ENCODE results near the gene ZBTB20. TPM values are rescaled to one million over a fixed set of nuclear protein-coding genes. Genes with fewer than 3 reads are reported as not detected.

ZBTB20 gene
- total RNA-seq, 1 experiment from 2014 or later: 26.5 TPM

DNA sequence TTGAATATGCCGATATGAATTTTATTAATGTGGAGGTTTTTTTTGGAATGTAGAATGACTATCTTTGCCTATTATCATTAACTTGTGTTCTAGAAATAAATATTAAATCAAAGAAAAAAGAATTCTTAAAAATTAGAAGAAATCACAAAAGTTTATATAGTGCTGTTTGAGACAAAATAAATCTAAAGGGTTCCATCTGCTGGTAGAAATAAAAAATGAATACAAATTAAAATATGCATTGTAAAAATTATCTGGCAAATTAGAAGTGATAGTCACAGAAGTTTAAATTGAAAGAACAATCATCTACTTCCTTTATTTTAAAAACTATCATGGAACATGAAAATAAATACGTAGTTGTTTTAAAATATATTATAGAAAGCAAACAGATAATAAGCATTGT, 22.7 kb upstream of the ZBTB20 start:
- ChIA-PET POLR2A (ENCODE audit: unreplicated experiment) (no interaction called here), CTCF (interaction anchor here (0.5 kb wide), 1 partner anchor 17 kb away, joined by 4 read pairs; no protein-coding TSS in a partner anchor)
- Histone ChIP-seq H3K9me2 (ENCODE audit: insufficient read depth) (no peaks in the 10 kb centered on the region), H4K20me1 (ENCODE audit: insufficient read depth) (no peaks in the 10 kb centered on the region), H3F3A (ENCODE audit: insufficient read depth, low read depth) (no peaks in the 10 kb centered on the region), H3K27ac (no peak overlapping the region), H2AFZ (no peak overlapping the region), H3K4me2 (no peak overlapping the region), H3K4me3 (no peak overlapping the region), H3K27me3 (ENCODE audit: insufficient read depth, low read depth) (no peaks in the 10 kb centered on the region), H3K9me3 (ENCODE audit: insufficient read depth, low read depth) (no peaks in the 10 kb centered on the region; the same call in 1 of the 2 replicates), H3K36me3 (ENCODE audit: low read depth) (no peaks in the 10 kb centered on the region), H3K4me1 (replicated peaks; ENCODE audit: insufficient read depth) (no peaks in the 10 kb centered on the region), H3K79me2 (ENCODE audit: low read depth) (no peaks in the 10 kb centered on the region)
- no TSS peak for BruUV-seq (replicated peaks)
- no peak for TF ChIP-seq EZH2 (IDR thresholded peaks at IDR 0.05; ENCODE audit: low read depth)
- TF ChIP-seq, protein P1, sequence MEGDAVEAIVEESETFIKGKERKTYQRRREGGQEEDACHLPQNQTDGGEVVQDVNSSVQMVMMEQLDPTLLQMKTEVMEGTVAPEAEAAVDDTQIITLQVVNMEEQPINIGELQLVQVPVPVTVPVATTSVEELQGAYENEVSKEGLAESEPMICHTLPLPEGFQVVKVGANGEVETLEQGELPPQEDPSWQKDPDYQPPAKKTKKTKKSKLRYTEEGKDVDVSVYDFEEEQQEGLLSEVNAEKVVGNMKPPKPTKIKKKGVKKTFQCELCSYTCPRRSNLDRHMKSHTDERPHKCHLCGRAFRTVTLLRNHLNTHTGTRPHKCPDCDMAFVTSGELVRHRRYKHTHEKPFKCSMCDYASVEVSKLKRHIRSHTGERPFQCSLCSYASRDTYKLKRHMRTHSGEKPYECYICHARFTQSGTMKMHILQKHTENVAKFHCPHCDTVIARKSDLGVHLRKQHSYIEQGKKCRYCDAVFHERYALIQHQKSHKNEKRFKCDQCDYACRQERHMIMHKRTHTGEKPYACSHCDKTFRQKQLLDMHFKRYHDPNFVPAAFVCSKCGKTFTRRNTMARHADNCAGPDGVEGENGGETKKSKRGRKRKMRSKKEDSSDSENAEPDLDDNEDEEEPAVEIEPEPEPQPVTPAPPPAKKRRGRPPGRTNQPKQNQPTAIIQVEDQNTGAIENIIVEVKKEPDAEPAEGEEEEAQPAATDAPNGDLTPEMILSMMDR (conservative IDR thresholded peaks at IDR 0.05): peak; percentile 57
- intact Hi-C loops (cut with micrococcal nuclease; ENCODE audit: unreplicated experiment): loop anchor here (1.0 to 10.0 kb wide), 4 partner anchors 78 to 1015 kb away; no protein-coding TSS in a partner anchor
- DNase-seq: no peak

DNA sequence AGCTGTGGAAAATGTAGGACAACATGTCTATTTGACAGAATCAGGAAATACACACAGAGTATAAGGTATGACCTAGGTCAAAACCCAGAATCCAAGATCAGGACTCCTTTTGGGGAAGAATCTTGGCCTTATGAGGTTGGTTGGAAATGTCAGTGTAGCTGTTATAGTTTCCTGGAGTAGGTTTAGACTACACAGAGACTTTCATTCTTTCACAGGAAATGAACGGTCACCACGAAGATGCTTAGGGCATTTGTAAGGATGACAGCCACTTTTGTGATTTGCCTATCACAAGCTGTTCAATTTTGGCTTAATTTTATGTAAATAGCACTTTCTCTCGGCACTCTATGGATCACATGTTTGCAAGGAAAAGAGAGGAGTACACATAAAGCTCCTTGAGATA, 18.6 kb upstream of the ZBTB20 start:
- POLR2A ChIA-PET (ENCODE audit: unreplicated experiment): no interaction called here
- no peaks in the 10 kb centered on the region for H3K4me1 ChIP-seq (replicated peaks; ENCODE audit: insufficient read depth)
- DNase-seq: no peak
- H3K4me3 ChIP-seq: no peak overlapping the region
- H3K9me2 ChIP-seq (ENCODE audit: insufficient read depth): no peaks in the 10 kb centered on the region
- no peak for TF ChIP-seq EZH2 (IDR thresholded peaks at IDR 0.05; ENCODE audit: low read depth)
- TF ChIP-seq, protein P1 (conservative IDR thresholded peaks at IDR 0.05): no peak
- H4K20me1 ChIP-seq (ENCODE audit: insufficient read depth): no peaks in the 10 kb centered on the region
- no peaks in the 10 kb centered on the region for H3K79me2 ChIP-seq (ENCODE audit: low read depth)
- intact Hi-C loops (cut with micrococcal nuclease; ENCODE audit: unreplicated experiment): loop anchor here (5.0 to 10.0 kb wide), 2 partner anchors 783 to 1011 kb away; no protein-coding TSS in a partner anchor
- no peaks in the 10 kb centered on the region for H3K27me3 ChIP-seq (ENCODE audit: insufficient read depth, low read depth)
- BruUV-seq (replicated peaks): no TSS peak
- CTCF ChIA-PET: interaction anchor here (0.5 kb wide), 1 partner anchor 21 kb away, joined by 3 read pairs; no protein-coding TSS in a partner anchor
- H3F3A ChIP-seq (ENCODE audit: insufficient read depth, low read depth): no peaks in the 10 kb centered on the region
- no peak overlapping the region for H3K4me2 ChIP-seq
- H3K27ac ChIP-seq: no peak overlapping the region
- no peaks in the 10 kb centered on the region for H3K36me3 ChIP-seq (ENCODE audit: low read depth)
- H3K9me3 ChIP-seq (ENCODE audit: insufficient read depth, low read depth): 0 out of 2 replicates have a peak, but pooled peaks cover 3% of the 10 kb centered on the region
- no peak overlapping the region; the same call in none of the 2 replicates for H2AFZ ChIP-seq

DNA sequence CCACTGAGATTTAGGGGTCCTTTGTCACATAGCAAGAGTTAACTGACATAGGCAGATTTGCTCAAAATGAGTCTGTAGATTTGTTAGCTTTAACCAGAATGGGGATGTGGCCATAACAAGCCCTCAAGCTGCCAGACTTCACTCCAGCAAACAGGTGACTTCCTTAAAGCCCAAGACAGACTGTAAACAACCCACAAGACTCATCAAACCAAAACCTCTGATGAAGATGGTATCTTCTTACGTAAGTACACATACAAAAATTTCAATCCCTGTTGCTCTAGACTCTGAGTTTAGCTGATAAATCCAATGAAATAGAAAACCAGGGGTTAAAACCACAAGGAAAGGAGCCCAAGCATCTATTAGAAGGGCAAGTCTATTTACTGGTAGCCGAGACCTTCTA, 18.2 kb upstream of the ZBTB20 start:
- no peak for DNase-seq
- POLR2A ChIA-PET (ENCODE audit: unreplicated experiment): no interaction called here
- CTCF ChIA-PET: interaction anchor here (0.5 kb wide), 1 partner anchor 21 kb away, joined by 3 read pairs; no protein-coding TSS in a partner anchor
- Histone ChIP-seq H3K36me3 (ENCODE audit: low read depth) (no peaks in the 10 kb centered on the region), H3K4me3 (no peak overlapping the region), H3K9me3 (ENCODE audit: insufficient read depth, low read depth) (0 out of 2 replicates have a peak, but pooled peaks cover 3% of the 10 kb centered on the region), H3K4me2 (no peak overlapping the region), H3K4me1 (replicated peaks; ENCODE audit: insufficient read depth) (no peaks in the 10 kb centered on the region), H2AFZ (no peak overlapping the region; the same call in 1 of the 2 replicates), H3K27me3 (ENCODE audit: insufficient read depth, low read depth) (no peaks in the 10 kb centered on the region), H3K79me2 (ENCODE audit: low read depth) (no peaks in the 10 kb centered on the region), H3F3A (ENCODE audit: insufficient read depth, low read depth) (no peaks in the 10 kb centered on the region), H3K9me2 (ENCODE audit: insufficient read depth) (no peaks in the 10 kb centered on the region), H4K20me1 (ENCODE audit: insufficient read depth) (no peaks in the 10 kb centered on the region), H3K27ac (no peak overlapping the region)
- BruUV-seq (replicated peaks): no TSS peak
- TF ChIP-seq, protein P1 (conservative IDR thresholded peaks at IDR 0.05): no peak
- TF ChIP-seq EZH2 (IDR thresholded peaks at IDR 0.05; ENCODE audit: low read depth): no peak
- intact Hi-C loops (cut with micrococcal nuclease; ENCODE audit: unreplicated experiment): loop anchor here (5.0 to 10.0 kb wide), 2 partner anchors 783 to 1010 kb away; no protein-coding TSS in a partner anchor

Data from PC-9 (cell line).